Ascending aorta (tissue), 2 donors: ENCODE measurements around the gene CASZ1. TPM values are rescaled to one million over a fixed set of nuclear protein-coding genes. Genes with fewer than 3 reads are reported as not detected.

Source experiments
- DNase-seq, 2 donors: peaks; one replicate each; pipeline ENCODE4 v3.0.0-alpha.2; 2019; ENCODE audit warnings: low spot score in 2 of 2
- H3K27ac ChIP-seq, 2 donors: fragments of 200-600 bp; sonication (generic); one replicate each; pipeline ENCODE4 v1.5.1; 2016 to 2017; ENCODE audit warnings: mild to moderate bottlenecking in 1 of 2
- H3K27me3 ChIP-seq: fragments of 200-600 bp; sonication (generic); one replicate; pipeline ENCODE4 v1.5.1; 2017
- H3K36me3 ChIP-seq, 2 donors: fragments of 200-600 bp; sonication (generic); one replicate each; pipeline ENCODE4 v1.5.1; 2016
- H3K4me1 ChIP-seq, 2 donors: fragments of 200-600 bp; sonication (generic); one replicate each; pipeline ENCODE4 v1.5.1; 2016 to 2017; ENCODE audit warnings: mild to moderate bottlenecking in 1 of 2
- H3K4me3 ChIP-seq, 2 donors: fragments of 200-600 bp; sonication (generic); one replicate each; pipeline ENCODE4 v1.5.1; 2016 to 2017; ENCODE audit warnings: mild to moderate bottlenecking in 1 of 2
- H3K9me3 ChIP-seq, 2 donors: fragments of 200-600 bp; sonication (generic); one replicate each; pipeline ENCODE4 v1.5.1; 2016
- intact Hi-C: fragments of 100-400 bp; cut with DNase I; formaldehyde crosslinking; loops from one replicate; pipeline ENCODE4 v1.15.1; 2023
- total RNA-seq: library from RNA; depleted of rRNA; stranded (reverse); fragments of >200 nt; gene quantifications from one replicate; pipeline ENCODE4 v1.1.0, GENCODE V29; 2016
- TF ChIP-seq, protein P1 (sequence below), 3 experiments: fragments of 200-600 bp in 2 of 3; fragments of 450-650 bp in 1 of 3; sonication (generic) in 2 of 3; IDR thresholded peaks; one replicate each; pipeline ENCODE4 v1.5.1; 2016 to 2019; ENCODE audit warnings: antibody characterized with exemption in 3 of 3, mild to moderate bottlenecking in 1 of 3, moderate library complexity in 1 of 3

CASZ1 gene
- total RNA-seq, 1 donor from 2014 or later: 25.8 TPM

- H3K4me1 ChIP-seq: no peaks in the 10 kb centered on the region
- H3K9me3 ChIP-seq: no peaks in the 10 kb centered on the region
- H3K27me3 ChIP-seq: no peaks in the 10 kb centered on the region
- H3K27ac ChIP-seq: no peak overlapping the region
- no peak overlapping the region for H3K4me3 ChIP-seq
- intact Hi-C loops: no loop called here
- TF ChIP-seq, protein P1, sequence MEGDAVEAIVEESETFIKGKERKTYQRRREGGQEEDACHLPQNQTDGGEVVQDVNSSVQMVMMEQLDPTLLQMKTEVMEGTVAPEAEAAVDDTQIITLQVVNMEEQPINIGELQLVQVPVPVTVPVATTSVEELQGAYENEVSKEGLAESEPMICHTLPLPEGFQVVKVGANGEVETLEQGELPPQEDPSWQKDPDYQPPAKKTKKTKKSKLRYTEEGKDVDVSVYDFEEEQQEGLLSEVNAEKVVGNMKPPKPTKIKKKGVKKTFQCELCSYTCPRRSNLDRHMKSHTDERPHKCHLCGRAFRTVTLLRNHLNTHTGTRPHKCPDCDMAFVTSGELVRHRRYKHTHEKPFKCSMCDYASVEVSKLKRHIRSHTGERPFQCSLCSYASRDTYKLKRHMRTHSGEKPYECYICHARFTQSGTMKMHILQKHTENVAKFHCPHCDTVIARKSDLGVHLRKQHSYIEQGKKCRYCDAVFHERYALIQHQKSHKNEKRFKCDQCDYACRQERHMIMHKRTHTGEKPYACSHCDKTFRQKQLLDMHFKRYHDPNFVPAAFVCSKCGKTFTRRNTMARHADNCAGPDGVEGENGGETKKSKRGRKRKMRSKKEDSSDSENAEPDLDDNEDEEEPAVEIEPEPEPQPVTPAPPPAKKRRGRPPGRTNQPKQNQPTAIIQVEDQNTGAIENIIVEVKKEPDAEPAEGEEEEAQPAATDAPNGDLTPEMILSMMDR (IDR thresholded peaks at IDR 0.05): no peak
- H3K36me3 ChIP-seq: no peaks in the 10 kb centered on the region
- DNase-seq: no peak
Measured at GRCh38 chr1:10827377-10828333, 31.2 kb upstream of the CASZ1 start.

DNA sequence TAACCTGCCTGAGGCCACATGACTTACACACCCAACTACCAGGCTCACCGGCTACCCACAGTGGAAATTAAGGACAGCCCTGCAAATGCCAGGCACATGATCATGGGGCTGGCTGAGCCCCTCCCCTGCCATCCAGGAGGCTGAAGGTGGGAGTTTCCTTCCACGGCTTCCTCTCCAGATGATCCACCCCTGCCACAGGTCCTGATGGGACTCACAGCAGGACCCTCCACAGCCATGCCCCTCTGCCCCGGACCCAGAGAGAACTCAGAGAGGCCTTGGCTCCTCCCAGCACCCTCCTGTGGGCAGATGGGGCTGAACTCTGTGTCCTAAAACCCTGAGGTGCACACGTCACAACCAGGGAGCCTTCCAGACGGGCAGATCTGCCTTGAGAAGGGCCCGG lies 29.1 kb upstream of the CASZ1 start:
- Histone ChIP-seq H3K9me3 (no peaks in the 10 kb centered on the region), H3K27ac (no peak overlapping the region), H3K36me3 (no peaks in the 10 kb centered on the region), H3K27me3 (no peaks in the 10 kb centered on the region), H3K4me3 (no peak overlapping the region), H3K4me1 (no peaks in the 10 kb centered on the region)
- DNase-seq: no peak
- intact Hi-C loops: no loop called here
- TF ChIP-seq, protein P1 (IDR thresholded peaks at IDR 0.05): no peak

DNA sequence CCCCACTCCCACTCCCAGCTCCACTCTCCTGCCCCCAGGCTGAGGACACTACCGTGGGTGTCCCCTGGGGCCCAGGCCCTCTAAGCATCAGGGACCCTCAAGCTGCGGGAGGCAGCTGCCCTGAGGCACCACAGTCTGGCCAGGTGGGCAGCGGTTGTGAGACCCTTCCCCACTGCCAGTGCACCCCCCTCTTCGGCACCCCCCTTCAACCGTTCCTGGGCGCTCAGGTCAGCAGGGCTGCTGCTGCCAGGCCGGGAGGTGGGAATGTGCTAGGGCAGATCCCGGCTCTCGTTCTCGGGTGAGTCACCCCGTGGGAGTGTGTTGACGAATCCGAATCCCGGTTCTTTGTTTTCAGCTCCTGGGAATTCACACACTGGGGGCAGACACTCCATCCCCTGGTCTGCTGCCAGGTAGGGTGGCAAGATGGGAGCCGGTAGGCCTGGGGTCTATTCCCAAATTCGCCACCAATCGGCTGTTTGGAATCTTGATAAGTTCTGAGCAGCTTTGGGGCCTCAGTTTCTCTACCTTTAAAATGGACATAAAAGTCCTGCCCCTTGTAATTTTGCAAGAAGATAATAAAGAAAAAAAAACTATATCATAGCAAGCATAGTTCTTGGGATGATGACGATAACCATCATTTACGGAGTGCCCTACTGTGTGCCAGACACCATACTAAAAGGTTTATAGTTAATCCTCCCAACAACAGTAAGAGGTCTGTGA lies 28.5 kb upstream of the CASZ1 start:
- intact Hi-C loops: no loop called here
- DNase-seq: no peak
- H3K27me3 ChIP-seq: no peaks in the 10 kb centered on the region
- H3K27ac ChIP-seq: no peak overlapping the region
- TF ChIP-seq, protein P1 (IDR thresholded peaks at IDR 0.05): no peak
- H3K4me1 ChIP-seq: no peaks in the 10 kb centered on the region
- no peak overlapping the region for H3K4me3 ChIP-seq
- no peaks in the 10 kb centered on the region for H3K36me3 ChIP-seq
- H3K9me3 ChIP-seq: no peaks in the 10 kb centered on the region

GRCh38 chr1:10823000-10823401 lies 26.6 kb upstream of the CASZ1 start:
- Histone ChIP-seq H3K4me3 (no peak overlapping the region), H3K9me3 (no peaks in the 10 kb centered on the region), H3K27me3 (peaks cover 6% of the 10 kb centered on the region), H3K36me3 (no peaks in the 10 kb centered on the region), H3K4me1 (no peaks in the 10 kb centered on the region), H3K27ac (no peak overlapping the region)
- intact Hi-C loops: no loop called here
- no peak for DNase-seq
- TF ChIP-seq, protein P1 (IDR thresholded peaks at IDR 0.05): no peak

GRCh38 chr1:10821388-10821787 lies 24.9 kb upstream of the CASZ1 start:
- Histone ChIP-seq H3K4me1 (no peaks in the 10 kb centered on the region), H3K9me3 (no peaks in the 10 kb centered on the region), H3K27me3 (peaks cover 6% of the 10 kb centered on the region), H3K27ac (no peak overlapping the region), H3K4me3 (no peak overlapping the region), H3K36me3 (no peaks in the 10 kb centered on the region)
- intact Hi-C loops: no loop called here
- DNase-seq: no peak
- TF ChIP-seq, protein P1 (IDR thresholded peaks at IDR 0.05): no peak
